ENCODE results near the gene HIVEP3.

HIVEP3 gene

GRCh38 chr1:41705798-41706197 is 212.9 kb downstream of the HIVEP3 start:
- no peak overlapping the region for H3K4me2 ChIP-seq (ENCODE audit: insufficient read depth, low read length)
- H3K4me3 ChIP-seq (ENCODE audit: low read depth in 1 of 2, low read length in 2 of 2), result no peak overlapping the region
- no peaks in the 10 kb centered on the region for H3K27me3 ChIP-seq (ENCODE audit: insufficient read depth, low read length, poor library complexity)
- ATAC-seq (ENCODE audit: insufficient read depth, low read depth) (no peak), DNase-seq (no peak)
- H3K9me3 ChIP-seq (ENCODE audit: insufficient read depth, low read length, severe bottlenecking), result no peaks in the 10 kb centered on the region
- H3K36me3 ChIP-seq (ENCODE audit: insufficient read depth, low read length), result peaks cover 25% of the 10 kb centered on the region
- H3K27ac ChIP-seq (ENCODE audit: low read length), result no peak overlapping the region
- H3K79me2 ChIP-seq (ENCODE audit: insufficient read depth, low read length), result peaks cover 98% of the 10 kb centered on the region
- no peaks in the 10 kb centered on the region for H3K4me1 ChIP-seq (ENCODE audit: insufficient read depth, low read length)
- no peak overlapping the region for H3K9ac ChIP-seq (ENCODE audit: low read depth, low read length)
- H2AFZ ChIP-seq (ENCODE audit: low read depth, low read length), result no peak overlapping the region
- H4K20me1 ChIP-seq (ENCODE audit: insufficient read depth, low read length), result peaks cover 74% of the 10 kb centered on the region
- TF ChIP-seq CTCF (IDR thresholded peaks at IDR 0.05; ENCODE audit: borderline replicate concordance, extremely low read depth, low read length, poor library complexity, severe bottlenecking) (no peak), EZH2 (IDR thresholded peaks at IDR 0.05; ENCODE audit: borderline replicate concordance, low read depth, low read length, severe bottlenecking) (no peak)

- no peak overlapping the region for H2AFZ ChIP-seq (ENCODE audit: low read depth, low read length)
- no peak overlapping the region for H3K4me3 ChIP-seq (ENCODE audit: low read depth in 1 of 2, low read length in 2 of 2)
- H3K36me3 ChIP-seq (ENCODE audit: insufficient read depth, low read length), result peaks cover 40% of the 10 kb centered on the region
- no peaks in the 10 kb centered on the region for H3K27me3 ChIP-seq (ENCODE audit: insufficient read depth, low read length, poor library complexity)
- DNase-seq (no peak), ATAC-seq (ENCODE audit: insufficient read depth, low read depth) (no peak)
- no peaks in the 10 kb centered on the region for H3K4me1 ChIP-seq (ENCODE audit: insufficient read depth, low read length)
- H4K20me1 ChIP-seq (ENCODE audit: insufficient read depth, low read length), result peaks cover 76% of the 10 kb centered on the region
- no peak overlapping the region for H3K4me2 ChIP-seq (ENCODE audit: insufficient read depth, low read length)
- TF ChIP-seq EZH2 (IDR thresholded peaks at IDR 0.05; ENCODE audit: borderline replicate concordance, low read depth, low read length, severe bottlenecking), result no peak
- no peak for TF ChIP-seq CTCF (IDR thresholded peaks at IDR 0.05; ENCODE audit: borderline replicate concordance, extremely low read depth, low read length, poor library complexity, severe bottlenecking)
- H3K27ac ChIP-seq (ENCODE audit: low read length), result peak overlapping the region; percentile 27; the same call in 1 of the 2 replicates
- no peak overlapping the region for H3K9ac ChIP-seq (ENCODE audit: low read depth, low read length)
- peaks cover 97% of the 10 kb centered on the region for H3K79me2 ChIP-seq (ENCODE audit: insufficient read depth, low read length)
- no peaks in the 10 kb centered on the region for H3K9me3 ChIP-seq (ENCODE audit: insufficient read depth, low read length, severe bottlenecking)
Observed at GRCh38 chr1:41704196-41704595, 214.5 kb downstream of the HIVEP3 start.

- ATAC-seq (ENCODE audit: insufficient read depth, low read depth), result no peak
Observed at GRCh38 chr1:41702771-41703170, 216.0 kb downstream of the HIVEP3 start.

More at GRCh38 chr1:41702771-41703170, 216.0 kb downstream of the HIVEP3 start:
- no peak for DNase-seq
- H3K27me3 ChIP-seq (ENCODE audit: insufficient read depth, low read length, poor library complexity), result no peaks in the 10 kb centered on the region
- no peak overlapping the region for H3K27ac ChIP-seq (ENCODE audit: low read length)
- H3K4me3 ChIP-seq (ENCODE audit: low read depth in 1 of 2, low read length in 2 of 2), result no peak overlapping the region
- H3K36me3 ChIP-seq (ENCODE audit: insufficient read depth, low read length), result peaks cover 55% of the 10 kb centered on the region
- H3K79me2 ChIP-seq (ENCODE audit: insufficient read depth, low read length), result peaks cover 97% of the 10 kb centered on the region
- H4K20me1 ChIP-seq (ENCODE audit: insufficient read depth, low read length), result peaks cover 78% of the 10 kb centered on the region
- H3K4me1 ChIP-seq (ENCODE audit: insufficient read depth, low read length), result no peaks in the 10 kb centered on the region
- no peak for TF ChIP-seq EZH2 (IDR thresholded peaks at IDR 0.05; ENCODE audit: borderline replicate concordance, low read depth, low read length, severe bottlenecking)
- TF ChIP-seq CTCF (IDR thresholded peaks at IDR 0.05; ENCODE audit: borderline replicate concordance, extremely low read depth, low read length, poor library complexity, severe bottlenecking), result no peak
- no peaks in the 10 kb centered on the region for H3K9me3 ChIP-seq (ENCODE audit: insufficient read depth, low read length, severe bottlenecking)
- no peak overlapping the region for H2AFZ ChIP-seq (ENCODE audit: low read depth, low read length)
- no peak overlapping the region for H3K9ac ChIP-seq (ENCODE audit: low read depth, low read length)
- H3K4me2 ChIP-seq (ENCODE audit: insufficient read depth, low read length), result no peak overlapping the region

All from DND-41 (cell line).